Heart left ventricle (tissue), 16 donors: Measurements from ENCODE around the gene POFUT2. TPM values are rescaled to one million over a fixed set of nuclear protein-coding genes. Genes with fewer than 3 reads are reported as not detected.
A peak's percentile ranks its signal among the peaks of the same experiment; 100 is the strongest.

Experiments used
- ATAC-seq, 4 donors: fragments of 200-7000 bp; cut with Tn5 transposase; one replicate each; pipeline ENCODE4 v1.9.1; 2020 to 2022; ENCODE audit warnings: moderate library complexity in 4 of 4, mild to moderate bottlenecking in 3 of 4, moderate number of reproducible peaks in 1 of 4
- DNase-seq, 5 donors: peaks; one replicate each; pipeline ENCODE4 v3.0.0-alpha.2; 2020
- H3K27ac ChIP-seq, 12 donors: fragments of 200-600 bp; sonication (generic) in 4 of 12; one replicate each; pipeline versions ENCODE4 v1.5.0 to v1.8.0; 2016 to 2022; ENCODE audit warnings: mild to moderate bottlenecking in 2 of 12
- H3K27me3 ChIP-seq, 9 donors: fragments of 200-600 bp; sonication (generic) in 2 of 9; one replicate each; pipeline versions ENCODE4 v1.5.1 to v1.8.0; 2016 to 2022; ENCODE audit warnings: mild to moderate bottlenecking in 3 of 9
- H3K36me3 ChIP-seq, 9 donors: fragments of 200-600 bp; sonication (generic) in 2 of 9; one replicate each; pipeline versions ENCODE4 v1.5.0 to v1.8.0; 2018 to 2022; ENCODE audit warnings: mild to moderate bottlenecking in 2 of 9
- H3K4me1 ChIP-seq, 12 donors: fragments of 200-600 bp; sonication (generic) in 4 of 12; one replicate each; pipeline versions ENCODE4 v1.5.0 to v1.8.0; 2016 to 2022; ENCODE audit warnings: mild to moderate bottlenecking in 3 of 12
- H3K4me3 ChIP-seq, 12 donors: fragments of 200-600 bp; sonication (generic) in 4 of 12; one replicate each; pipeline versions ENCODE4 v1.5.0 to v1.8.0; 2017 to 2022; ENCODE audit warnings: mild to moderate bottlenecking in 9 of 12, moderate library complexity in 4 of 12
- H3K9me3 ChIP-seq, 12 donors: fragments of 200-600 bp; sonication (generic) in 4 of 12; one replicate each; pipeline versions ENCODE4 v1.5.0 to v1.8.0; 2016 to 2022; ENCODE audit warnings: mild to moderate bottlenecking in 1 of 12
- POLR2A ChIP-seq, 2 donors: fragments of 450-650 bp; IDR thresholded peaks; one replicate each; pipeline ENCODE4 v1.6.1; 2017; ENCODE audit warnings: antibody characterized with exemption in 2 of 2, mild to moderate bottlenecking in 2 of 2, moderate library complexity in 2 of 2
- WGBS, 4 donors: extraction: QIAGEN DNeasy Blood & Tissue Kit in 2 of 4; methylation state at CpG; one replicate each; pipeline versions ENCODE4 v1.1.5 to v1.1.7; 2013 to 2018; 5-methylcytosine and 5-hydroxymethylcytosine counted together
- intact Hi-C, 10 donors: fragments of 100-400 bp; cut with DNase I; formaldehyde crosslinking; loops; one replicate each; pipeline versions ENCODE4 v1.11.1 to v1.14.2; 2022
- polyA plus RNA-seq, 2 donors: library from polyadenylated mRNA; stranded (reverse); fragments of 200-250 nt; gene quantifications; one replicate each; pipeline ENCODE4 v1.2.3, GENCODE V29; 2013
- total RNA-seq, 9 donors: library from RNA; depleted of rRNA in 2 of 9; stranded (reverse); fragments of >200 nt in 2 of 9; fragmentation: NEBNext Ultra II Directional in 3 of 9; extraction: Animal tissue kit (Norgen Biotek cat#: 25700) in 3 of 9; gene quantifications; one replicate each; pipeline versions ENCODE4 v1.1.0 to v1.2.4, GENCODE V29; 2016 to 2023
- TF ChIP-seq, protein P1 (sequence below), 12 donors: fragments of 200-600 bp; sonication (generic) in 4 of 12; IDR thresholded peaks; one replicate each; pipeline versions ENCODE4 v1.5.0 to v1.8.0; 2018 to 2022; ENCODE audit warnings: antibody characterized with exemption in 12 of 12, mild to moderate bottlenecking in 5 of 12
- donor health status: ischemic (EF 13 %, LVEDD 7.1; RV severe dilation, severe dysfunction).
- donor health status: healthy with polysubstance abuse.
- donor health status: DM: no; HTN: yes; CAD: no.
- donor health status: DM: no; HTN: no; CAD: no.
- donor health status: ischemic (EF 25% LVEDD 6.9; RV normal size, moderate dysfunction).
- donor health status: ischemic (EF 25% LVEDD 5.7; RV mildly dilated, moderate dysfunction).
- donor health status: healthy.
- donor health status: DM: yes; HTN: yes; CAD: no.
- donor health status: ischemic (EF 35%, LVEDD 5.7; RV mildly dilated, moderate dysfunction).
- donor health status: nonischemic (EF 11% LVEDD 7.7; RV severe dilation, severe dysfunction).
- donor health status: DM: yes; HTN: yes; CAD: no.
- donor health status: PGD.
- donor health status: ischemic (EF 29% LVEDD 5.4; RV normal size, mild dysfunction).
- donor health status: nonischemic (EF 23%, LVEDD 6.1; RV moderate dilation, normal function).

POFUT2 gene
- total and polyA plus RNA-seq, 11 donors, result 10.8 to 25.8 (median 18.5) TPM

DNA sequence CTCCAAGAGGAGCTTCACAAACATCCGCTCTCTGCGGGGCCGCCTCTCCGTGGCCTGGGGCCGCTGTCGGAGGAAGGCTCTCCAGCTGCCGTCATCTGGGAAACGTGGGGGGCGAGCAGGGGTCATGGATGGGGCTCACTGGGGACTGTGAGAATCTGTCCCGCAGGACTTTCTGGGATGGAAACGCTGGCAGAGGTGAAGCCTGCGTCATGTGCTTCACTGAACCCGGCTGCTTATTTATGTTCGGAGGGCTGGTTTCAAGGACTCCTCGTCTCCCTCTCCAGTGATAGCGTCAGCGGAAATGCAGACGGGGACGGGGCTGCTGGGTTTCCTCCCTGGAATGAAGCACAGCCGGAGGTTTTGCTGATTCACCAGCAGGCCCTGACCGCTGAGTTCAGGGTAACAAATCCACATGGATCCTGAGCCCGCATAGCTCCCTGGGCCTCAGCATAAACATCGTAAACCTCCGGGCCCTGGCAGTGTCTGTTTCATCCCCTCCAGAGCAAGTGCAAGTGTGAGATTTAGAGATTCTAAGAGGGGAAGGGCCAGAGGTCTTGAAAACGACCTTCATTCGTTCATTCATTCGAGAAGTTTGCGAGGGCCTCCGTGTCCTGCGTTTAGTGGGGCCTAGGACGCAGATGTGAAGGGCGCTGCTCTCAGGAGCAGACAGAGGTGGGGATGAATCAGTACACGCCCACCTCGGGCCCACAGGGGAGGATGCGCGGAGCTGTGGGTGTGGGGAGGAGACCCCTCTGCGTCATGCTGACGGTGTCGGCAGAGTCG lies 7.0 kb upstream of the POFUT2 start:
- intact Hi-C loops, result loop anchor here in 6 of 10 donors (2.0 to 5.0 kb wide), 5 partner anchors 62 to 528 kb away; no protein-coding TSS in a partner anchor
- peaks cover 0 to 2% (median 0%) of the 10 kb centered on the region in 12 donors for H3K9me3 ChIP-seq
- peak; percentile 90 to 93 (median 92) for DNase-seq
- TF ChIP-seq, protein P1, sequence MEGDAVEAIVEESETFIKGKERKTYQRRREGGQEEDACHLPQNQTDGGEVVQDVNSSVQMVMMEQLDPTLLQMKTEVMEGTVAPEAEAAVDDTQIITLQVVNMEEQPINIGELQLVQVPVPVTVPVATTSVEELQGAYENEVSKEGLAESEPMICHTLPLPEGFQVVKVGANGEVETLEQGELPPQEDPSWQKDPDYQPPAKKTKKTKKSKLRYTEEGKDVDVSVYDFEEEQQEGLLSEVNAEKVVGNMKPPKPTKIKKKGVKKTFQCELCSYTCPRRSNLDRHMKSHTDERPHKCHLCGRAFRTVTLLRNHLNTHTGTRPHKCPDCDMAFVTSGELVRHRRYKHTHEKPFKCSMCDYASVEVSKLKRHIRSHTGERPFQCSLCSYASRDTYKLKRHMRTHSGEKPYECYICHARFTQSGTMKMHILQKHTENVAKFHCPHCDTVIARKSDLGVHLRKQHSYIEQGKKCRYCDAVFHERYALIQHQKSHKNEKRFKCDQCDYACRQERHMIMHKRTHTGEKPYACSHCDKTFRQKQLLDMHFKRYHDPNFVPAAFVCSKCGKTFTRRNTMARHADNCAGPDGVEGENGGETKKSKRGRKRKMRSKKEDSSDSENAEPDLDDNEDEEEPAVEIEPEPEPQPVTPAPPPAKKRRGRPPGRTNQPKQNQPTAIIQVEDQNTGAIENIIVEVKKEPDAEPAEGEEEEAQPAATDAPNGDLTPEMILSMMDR (IDR thresholded peaks at IDR 0.05), result no peak
- peak in 1 of 2 donors; percentile 14 for TF ChIP-seq POLR2A (IDR thresholded peaks at IDR 0.05)
- H3K36me3 ChIP-seq, result peaks cover 0 to under 1% (median 0%) of the 10 kb centered on the region in 9 donors
- ATAC-seq, result peak; percentile 70 to 85 (median 77)
- peak overlapping the region; percentile 77 to 99 (median 94) for H3K27ac ChIP-seq
- H3K27me3 ChIP-seq, result no peaks in the 10 kb centered on the region
- H3K4me3 ChIP-seq, result peak overlapping the region in 2 of 12 donors; percentile 1 to 14
- WGBS, 4 donors, result 46 to 60% (median 49%) methylated on average over 33 to 40 of the region's 40 CpGs
- H3K4me1 ChIP-seq, result peaks cover 13 to 64% (median 44%) of the 10 kb centered on the region in 12 donors

DNA sequence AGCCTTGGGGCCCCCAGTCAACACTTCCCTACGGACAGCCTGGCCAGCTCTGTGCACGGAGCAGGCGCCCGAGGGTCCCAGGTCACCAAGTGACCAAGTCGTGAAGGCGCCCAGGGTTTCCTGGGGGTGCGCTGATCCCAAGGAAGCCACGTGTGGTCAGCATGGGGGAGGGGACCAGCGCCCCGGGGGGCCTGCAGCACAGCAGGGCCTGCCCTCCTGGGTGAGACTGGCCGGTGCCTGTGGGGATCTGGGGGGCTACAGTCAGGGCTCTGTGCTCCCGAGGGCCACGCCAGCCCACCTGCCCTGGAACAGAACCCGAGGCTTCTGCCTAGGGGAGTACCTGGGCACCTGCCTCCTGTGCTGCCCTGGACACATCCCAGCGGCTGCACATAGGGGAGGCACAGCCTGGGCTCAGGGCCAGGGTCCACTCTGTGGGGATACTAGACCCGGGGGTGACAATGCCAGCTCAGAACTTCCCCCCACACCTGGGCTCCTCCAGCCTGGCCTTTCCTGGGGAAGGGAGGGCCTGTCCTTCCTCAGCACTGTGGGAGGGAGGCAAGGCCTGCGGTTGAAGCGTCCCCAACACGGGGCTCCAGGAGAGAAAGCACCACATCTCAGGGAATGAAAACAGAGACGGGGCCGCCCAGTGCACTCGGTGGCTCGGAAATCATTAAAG lies 6.2 kb upstream of the POFUT2 start:
- WGBS, 4 donors, result 59 to 68% (median 63%) methylated on average over 9 to 23 of the region's 23 CpGs
- TF ChIP-seq, protein P1 (IDR thresholded peaks at IDR 0.05), result no peak
- TF ChIP-seq POLR2A (IDR thresholded peaks at IDR 0.05), result no peak
- no peaks in the 10 kb centered on the region for H3K27me3 ChIP-seq
- intact Hi-C loops, result loop anchor here in 7 of 10 donors (2.0 to 5.0 kb wide), 6 partner anchors 63 to 528 kb away; no protein-coding TSS in a partner anchor
- H3K4me3 ChIP-seq, result peak overlapping the region in 1 of 12 donors; percentile 14
- DNase-seq (peak in 2 of 5 donors; percentile 54 to 65), ATAC-seq (peak in 3 of 4 donors; percentile 9 to 30 (median 14))
- H3K36me3 ChIP-seq, result peaks cover 0 to 3% (median 0%) of the 10 kb centered on the region in 9 donors
- H3K4me1 ChIP-seq, result peaks cover 10 to 59% (median 38%) of the 10 kb centered on the region in 12 donors
- H3K27ac ChIP-seq, result peak overlapping the region; percentile 77 to 99 (median 94)
- peaks cover 0 to 2% (median 0%) of the 10 kb centered on the region in 12 donors for H3K9me3 ChIP-seq

DNA sequence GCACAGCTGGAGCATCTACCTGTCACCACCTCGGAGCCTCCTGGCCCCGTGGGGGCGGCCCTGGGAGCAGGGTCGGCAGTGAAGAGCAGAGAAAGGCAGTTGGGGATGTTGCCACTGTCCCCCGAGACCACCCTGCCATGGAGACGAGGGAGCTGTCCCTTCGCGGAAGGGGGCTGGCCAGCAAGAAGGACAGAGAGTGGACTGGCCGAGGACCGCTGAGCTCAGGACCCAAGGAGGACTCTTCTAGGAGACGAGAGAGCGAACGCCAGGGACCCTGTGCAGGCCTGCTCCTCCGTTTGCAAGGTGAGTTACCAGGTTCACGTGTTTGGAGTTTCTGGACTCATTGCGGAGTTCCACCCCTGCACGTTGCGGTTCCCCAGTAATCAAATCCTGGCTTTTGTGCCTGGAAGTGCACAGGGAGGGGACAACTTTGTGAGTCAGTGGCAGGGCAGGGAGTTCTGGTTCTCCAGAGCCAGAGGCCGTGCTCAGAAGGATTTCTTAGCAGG lies 5.6 kb upstream of the POFUT2 start:
- DNase-seq (peak in 4 of 5 donors; percentile 29 to 59 (median 52)), ATAC-seq (peak in 2 of 4 donors; percentile 12 to 23)
- H3K36me3 ChIP-seq, result peaks cover 0 to 3% (median 0%) of the 10 kb centered on the region in 9 donors
- WGBS, 4 donors, result 78 to 86% (median 82%) methylated on average over 17 to 19 of the region's 19 CpGs
- H3K4me1 ChIP-seq, result peaks cover 10 to 60% (median 43%) of the 10 kb centered on the region in 12 donors
- no peak overlapping the region for H3K4me3 ChIP-seq
- peaks cover 0 to 2% (median 0%) of the 10 kb centered on the region in 12 donors for H3K9me3 ChIP-seq
- intact Hi-C loops, result loop anchor here in 6 of 10 donors (2.0 to 5.0 kb wide), 5 partner anchors 94 to 529 kb away; no protein-coding TSS in a partner anchor
- peak overlapping the region; percentile 77 to 99 (median 94) for H3K27ac ChIP-seq
- H3K27me3 ChIP-seq, result no peaks in the 10 kb centered on the region
- TF ChIP-seq POLR2A (IDR thresholded peaks at IDR 0.05), result no peak
- TF ChIP-seq, protein P1 (IDR thresholded peaks at IDR 0.05), result no peak
